GM19438 (cell line): ENCODE data around the gene LRG1.
"Not testable (repeated sequence)": the region's sequence is repeated elsewhere in the genome, so short reads cannot be mapped to it uniquely, and the experiment has no call there.

Experiments used
- ATAC-seq: cut with Tn5 transposase; IDR thresholded peaks from one replicate; pipeline ENCODE4 v1.9.1; 2021; ENCODE audit warnings: low read depth; ENCODE audit not compliant: unreplicated experiment

Gene LRG1

GRCh38 chr19:4553775-4554174 lies 13.9 kb upstream of the LRG1 start:
- no peak for ATAC-seq

- ATAC-seq = no peak
Observed at GRCh38 chr19:4553092-4553695, 13.4 kb upstream of the LRG1 start.

- no peak for ATAC-seq
Observed at GRCh38 chr19:4552525-4552819, 12.6 kb upstream of the LRG1 start.

- ATAC-seq = no peak
Observed at GRCh38 chr19:4550479-4551050, 10.7 kb upstream of the LRG1 start.

- no peak for ATAC-seq
Observed at GRCh38 chr19:4550018-4550417, 10.2 kb upstream of the LRG1 start.

GRCh38 chr19:4548238-4548584 lies 8.4 kb upstream of the LRG1 start:
- ATAC-seq = no peak

GRCh38 chr19:4547303-4548237 lies 7.7 kb upstream of the LRG1 start:
- no peak for ATAC-seq

GRCh38 chr19:4543842-4544647 lies 4.2 kb upstream of the LRG1 start:
- ATAC-seq = no peak

- no peak for ATAC-seq
Observed at GRCh38 chr19:4542896-4543841, 3.3 kb upstream of the LRG1 start.

- ATAC-seq = not testable (repeated sequence)
Observed at GRCh38 chr19:4541806-4542145, 1.9 kb upstream of the LRG1 start.

GRCh38 chr19:4541114-4541805 lies 1.4 kb upstream of the LRG1 start:
- ATAC-seq = no peak

- no peak for ATAC-seq
Observed at GRCh38 chr19:4539169-4539692, 605 bp downstream of the LRG1 start.

- ATAC-seq = no peak
Observed at GRCh38 chr19:4538601-4538954, 1.3 kb downstream of the LRG1 start.

GRCh38 chr19:4537953-4538600 lies 1.8 kb downstream of the LRG1 start:
- no peak for ATAC-seq

GRCh38 chr19:4536798-4537197 lies 3.0 kb downstream of the LRG1 start:
- ATAC-seq = no peak

- no peak for ATAC-seq
Observed at GRCh38 chr19:4534836-4535658, 4.8 kb downstream of the LRG1 start, which contains the start of gene PLIN5. Gene PLIN5 (minus strand): TSS chr19:4535224. CDS start chr19:4534074, 1,150 bp downstream.

- ATAC-seq = no peak
Observed at GRCh38 chr19:4533835-4534424, 5.9 kb downstream of the LRG1 start.

GRCh38 chr19:4533334-4533733 lies 6.5 kb downstream of the LRG1 start:
- ATAC-seq = no peak
